Osteoblast (primary cell): ENCODE measurements around the gene AGT. TPM values are rescaled to one million over a fixed set of nuclear protein-coding genes. Genes with fewer than 3 reads are reported as not detected.

ENCODE experiments used
- DNase-seq: peaks from one replicate; pipeline ENCODE4 v3.0.0; 2011; ENCODE audit warnings: low spot score, mixed read lengths; ENCODE audit not compliant: insufficient read length; ENCODE audit errors: missing footprints
- H2AFZ ChIP-seq: 2 replicates; pipeline ENCODE4 v1.6.0; 2011; ENCODE audit warnings: mild to moderate bottlenecking, low read length
- H3K27ac ChIP-seq: 2 replicates; pipeline ENCODE4 v1.5.1; 2011; ENCODE audit warnings: mild to moderate bottlenecking, low read depth, low read length, moderate library complexity
- H3K27me3 ChIP-seq: 2 replicates; pipeline ENCODE4 v1.6.0; 2012; ENCODE audit warnings: mild to moderate bottlenecking, control low read depth, inconsistent platforms, low read length, moderate library complexity; ENCODE audit not compliant: insufficient read depth
- H3K36me3 ChIP-seq: 2 replicates; pipeline ENCODE4 v1.5.1; 2011; ENCODE audit warnings: mild to moderate bottlenecking, low read length, control low read depth, moderate library complexity; ENCODE audit not compliant: insufficient read depth
- H3K4me1 ChIP-seq: 2 replicates; pipeline ENCODE4 v1.5.1; 2011; ENCODE audit warnings: mild to moderate bottlenecking, low read length, control low read depth, moderate library complexity; ENCODE audit not compliant: insufficient read depth
- H3K4me2 ChIP-seq: 2 replicates; pipeline ENCODE4 v1.6.0; 2011; ENCODE audit warnings: mild to moderate bottlenecking, low read length; ENCODE audit not compliant: insufficient read depth
- H3K4me3 ChIP-seq: fragments of 200-600 bp; sonication (generic); 3 replicates; pipeline ENCODE4 v1.5.1; 2012; ENCODE audit warnings: mild to moderate bottlenecking, low read length, inconsistent platforms; ENCODE audit not compliant: insufficient read depth
- H3K79me2 ChIP-seq: 2 replicates; pipeline ENCODE4 v1.6.0; 2012; ENCODE audit warnings: mild to moderate bottlenecking, low read length, control low read depth, inconsistent platforms; ENCODE audit not compliant: insufficient read depth
- H3K9me3 ChIP-seq: 2 replicates; pipeline ENCODE4 v1.5.1; 2011; ENCODE audit warnings: low read depth, low read length, control low read depth
- H4K20me1 ChIP-seq: 2 replicates; pipeline ENCODE4 v1.6.0; 2012; ENCODE audit warnings: mild to moderate bottlenecking, low read length, control low read depth; ENCODE audit not compliant: insufficient read depth
- CTCF ChIP-seq: IDR thresholded peaks from 2 replicates; pipeline ENCODE4 v1.5.1; 2011; ENCODE audit warnings: mild to moderate bottlenecking, low read depth, low read length, moderate library complexity; ENCODE audit errors: extremely low read depth
- total RNA-seq: library from RNA; depleted of rRNA; stranded (reverse); fragments of >200 nt; gene quantifications from 2 replicates; pipeline ENCODE4 v1.2.3, GENCODE V29; 2012

The AGT gene
- total RNA-seq, 1 donor, result 6.2 TPM

- H2AFZ ChIP-seq, result no peak overlapping the region
- no peak for TF ChIP-seq CTCF
- peaks cover 18% of the 10 kb centered on the region for H3K4me1 ChIP-seq
- no peak overlapping the region for H3K27ac ChIP-seq
- DNase-seq, result no peak
- no peak overlapping the region for H3K4me2 ChIP-seq
- no peaks in the 10 kb centered on the region for H4K20me1 ChIP-seq
- H3K79me2 ChIP-seq, result no peaks in the 10 kb centered on the region
- H3K9me3 ChIP-seq, result no peaks in the 10 kb centered on the region
- H3K36me3 ChIP-seq, result peaks cover 22% of the 10 kb centered on the region
- H3K4me3 ChIP-seq, result no peak overlapping the region
- H3K27me3 ChIP-seq, result no peaks in the 10 kb centered on the region
Measured at GRCh38 chr1:230679192-230679591, 34.7 kb downstream of the AGT start.

GRCh38 chr1:230677200-230677599 lies 36.7 kb downstream of the AGT start:
- no peak overlapping the region for H3K4me3 ChIP-seq
- no peaks in the 10 kb centered on the region for H4K20me1 ChIP-seq
- H2AFZ ChIP-seq, result no peak overlapping the region
- DNase-seq, result no peak
- no peaks in the 10 kb centered on the region for H3K27me3 ChIP-seq
- no peak overlapping the region for H3K27ac ChIP-seq
- TF ChIP-seq CTCF, result no peak
- no peak overlapping the region for H3K4me2 ChIP-seq
- no peaks in the 10 kb centered on the region for H3K79me2 ChIP-seq
- H3K4me1 ChIP-seq, result peaks cover 8% of the 10 kb centered on the region
- no peaks in the 10 kb centered on the region for H3K9me3 ChIP-seq
- H3K36me3 ChIP-seq, result peaks cover 28% of the 10 kb centered on the region

GRCh38 chr1:230674581-230674980 lies 39.3 kb downstream of the AGT start:
- Histone ChIP-seq H3K9me3 (no peaks in the 10 kb centered on the region), H3K4me3 (no peak overlapping the region), H3K79me2 (no peaks in the 10 kb centered on the region), H2AFZ (no peak overlapping the region), H3K27ac (no peak overlapping the region), H3K4me2 (no peak overlapping the region), H4K20me1 (no peaks in the 10 kb centered on the region), H3K27me3 (no peaks in the 10 kb centered on the region), H3K36me3 (peaks cover 33% of the 10 kb centered on the region), H3K4me1 (no peaks in the 10 kb centered on the region)
- no peak for DNase-seq
- TF ChIP-seq CTCF, result no peak

- no peaks in the 10 kb centered on the region for H3K27me3 ChIP-seq
- no peaks in the 10 kb centered on the region for H3K79me2 ChIP-seq
- H3K9me3 ChIP-seq, result no peaks in the 10 kb centered on the region
- H4K20me1 ChIP-seq, result no peaks in the 10 kb centered on the region
- H2AFZ ChIP-seq, result no peak overlapping the region
- no peak for DNase-seq
- H3K4me1 ChIP-seq, result no peaks in the 10 kb centered on the region
- TF ChIP-seq CTCF, result no peak
- H3K4me3 ChIP-seq, result no peak overlapping the region
- H3K36me3 ChIP-seq, result peaks cover 38% of the 10 kb centered on the region
- no peak overlapping the region for H3K4me2 ChIP-seq
- no peak overlapping the region for H3K27ac ChIP-seq
Measured at GRCh38 chr1:230669543-230669942, 44.4 kb downstream of the AGT start.
